Measurements from ENCODE around the gene RGS18.
"Not testable (repeated sequence)": the region's sequence is repeated elsewhere in the genome, so short reads cannot be mapped to it uniquely, and the experiment has no call there.

Gene RGS18

GRCh38 chr1:192158181-192158580 is at the start of gene RGS18:
Gene RGS18 (plus strand): TSS chr1:192158462. CDS start chr1:192158638, 176 bp downstream.
- DNase-seq: no peak

- no peak for DNase-seq
Measured at GRCh38 chr1:192109576-192109975, 48.7 kb upstream of the RGS18 start.

- DNase-seq: no peak
Measured at GRCh38 chr1:192115000-192115399, 43.3 kb upstream of the RGS18 start.

- no peak for DNase-seq
Measured at GRCh38 chr1:192118881-192119405, 39.3 kb upstream of the RGS18 start.

GRCh38 chr1:192119701-192120100 is 38.6 kb upstream of the RGS18 start:
- DNase-seq: no peak

- no peak for DNase-seq
Measured at GRCh38 chr1:192122668-192123067, 35.6 kb upstream of the RGS18 start.

GRCh38 chr1:192123212-192123611 is 35.0 kb upstream of the RGS18 start:
- DNase-seq: no peak

GRCh38 chr1:192126030-192126619 is 32.1 kb upstream of the RGS18 start:
- DNase-seq: no peak

- DNase-seq: no peak
Measured at GRCh38 chr1:192130175-192130574, 28.1 kb upstream of the RGS18 start.

- DNase-seq: not testable (repeated sequence)
Measured at GRCh38 chr1:192130865-192131264, 27.4 kb upstream of the RGS18 start.

- DNase-seq: no peak
Measured at GRCh38 chr1:192131914-192132313, 26.3 kb upstream of the RGS18 start.

- no peak for DNase-seq
Measured at GRCh38 chr1:192133350-192133926, 24.8 kb upstream of the RGS18 start.

- DNase-seq: no peak
Measured at GRCh38 chr1:192140382-192140781, 17.9 kb upstream of the RGS18 start.

- DNase-seq: no peak
Measured at GRCh38 chr1:192147221-192147620, 11.0 kb upstream of the RGS18 start.

- DNase-seq: no peak
Measured at GRCh38 chr1:192147696-192148095, 10.6 kb upstream of the RGS18 start.

GRCh38 chr1:192151176-192151575 is 7.1 kb upstream of the RGS18 start:
- DNase-seq: no peak

GRCh38 chr1:192153276-192153675 is 5.0 kb upstream of the RGS18 start:
- DNase-seq: no peak

GRCh38 chr1:192157067-192157466 is 1.2 kb upstream of the RGS18 start:
- no peak for DNase-seq

- no peak for DNase-seq
Measured at GRCh38 chr1:192159014-192159413, 752 bp downstream of the RGS18 start.

GRCh38 chr1:192159781-192160180 is 1.5 kb downstream of the RGS18 start:
- DNase-seq: no peak

GRCh38 chr1:192160196-192160595 is 1.9 kb downstream of the RGS18 start:
- no peak for DNase-seq

GRCh38 chr1:192161976-192162375 is 3.7 kb downstream of the RGS18 start:
- DNase-seq: no peak

GRCh38 chr1:192162376-192162775 is 4.1 kb downstream of the RGS18 start:
- DNase-seq: no peak

- DNase-seq: not testable (repeated sequence)
Measured at GRCh38 chr1:192165002-192165401, 6.7 kb downstream of the RGS18 start.

GRCh38 chr1:192167011-192167410 is 8.7 kb downstream of the RGS18 start:
- no peak for DNase-seq
